Right hindlimb (tissue), 1 donor: ENCODE data around the gene FOXK2.
"Not testable (repeated sequence)": the region's sequence is repeated elsewhere in the genome, so short reads cannot be mapped to it uniquely, and the experiment has no call there.

Experiments
- DNase-seq: peaks from one replicate; pipeline ENCODE4 v3.0.0-alpha.2; 2018

FOXK2 gene

GRCh38 chr17:82534401-82534812 lies 14.9 kb downstream of the FOXK2 start:
- DNase-seq: no peak

GRCh38 chr17:82536512-82537201 lies 17.1 kb downstream of the FOXK2 start:
- peak; percentile 44 for DNase-seq

- not testable (repeated sequence) for DNase-seq
Measured at GRCh38 chr17:82537228-82537627, 17.7 kb downstream of the FOXK2 start.

- not testable (repeated sequence) for DNase-seq
Measured at GRCh38 chr17:82539076-82539475, 19.5 kb downstream of the FOXK2 start.

DNA sequence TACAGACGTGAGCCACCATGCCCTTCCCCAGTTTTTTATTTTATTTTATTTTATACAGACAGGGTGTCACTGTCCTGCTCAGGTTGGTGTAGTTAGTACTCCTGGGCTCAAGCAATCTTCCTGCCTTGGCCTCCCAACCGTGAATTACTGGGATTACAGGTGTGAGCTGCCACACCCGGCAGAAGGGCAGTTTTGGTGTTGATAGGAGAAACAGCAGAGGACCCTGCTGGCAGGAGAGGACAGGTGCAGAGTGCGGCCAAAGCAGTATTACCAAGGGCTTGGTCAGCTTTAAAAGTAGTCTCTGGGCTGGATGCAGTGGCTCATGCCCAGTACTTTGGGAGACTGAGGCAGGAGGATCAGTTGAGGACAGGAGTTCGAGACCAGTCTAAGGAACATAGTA lies 22.9 kb downstream of the FOXK2 start:
- DNase-seq: no peak

DNA sequence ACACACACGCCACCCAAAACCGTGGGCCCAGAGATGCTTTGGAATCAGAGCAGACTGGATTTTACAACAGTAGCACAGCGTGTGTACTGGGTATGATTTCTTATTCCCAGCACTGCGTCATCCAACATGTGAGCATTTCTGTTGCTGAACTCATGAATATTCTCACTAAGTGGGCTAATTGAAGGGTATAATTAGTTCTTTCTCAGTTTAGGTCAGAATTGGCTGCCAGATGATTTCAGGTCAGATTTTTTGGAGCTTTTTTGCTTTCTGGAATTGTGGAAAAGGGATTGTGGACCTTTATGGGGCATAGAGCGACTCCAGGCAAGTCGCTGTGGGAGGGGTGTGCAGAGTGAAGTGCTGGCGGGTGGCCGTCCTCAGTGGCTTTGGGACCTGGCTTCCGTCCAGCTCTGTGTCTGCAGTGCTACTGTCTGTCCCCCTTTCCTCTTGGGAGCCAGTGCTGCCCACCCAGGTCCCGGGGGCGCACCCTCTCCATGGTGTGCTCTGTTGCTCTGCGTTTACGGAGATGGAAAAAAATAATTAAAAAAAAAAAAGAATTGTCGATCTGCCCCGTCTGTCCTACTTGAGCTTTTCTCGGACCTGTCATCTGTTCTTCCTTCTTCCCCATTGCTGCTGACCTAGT lies 25.0 kb downstream of the FOXK2 start:
- no peak for DNase-seq

DNA sequence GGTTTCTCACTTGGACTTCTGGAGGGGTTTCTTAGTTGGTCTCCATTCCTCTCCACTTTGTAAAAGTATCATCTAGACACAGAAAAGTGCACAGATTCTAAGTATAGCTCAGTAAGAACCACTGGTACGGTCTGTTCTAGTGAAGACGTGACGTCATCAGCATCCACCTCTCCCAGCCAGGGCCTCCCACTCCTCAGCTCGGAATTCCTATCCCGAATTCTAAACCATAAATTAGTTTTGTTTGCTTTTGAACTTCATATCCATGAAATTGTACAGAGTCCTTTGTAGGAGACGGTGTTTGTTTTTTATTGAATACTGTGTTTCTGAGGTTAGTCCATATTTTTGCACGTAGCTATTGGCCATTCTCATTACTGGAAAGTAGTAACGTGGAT lies 25.5 kb downstream of the FOXK2 start:
- peak; percentile 45 for DNase-seq

- no peak for DNase-seq
Measured at GRCh38 chr17:82547981-82548380, 28.4 kb downstream of the FOXK2 start.

DNA sequence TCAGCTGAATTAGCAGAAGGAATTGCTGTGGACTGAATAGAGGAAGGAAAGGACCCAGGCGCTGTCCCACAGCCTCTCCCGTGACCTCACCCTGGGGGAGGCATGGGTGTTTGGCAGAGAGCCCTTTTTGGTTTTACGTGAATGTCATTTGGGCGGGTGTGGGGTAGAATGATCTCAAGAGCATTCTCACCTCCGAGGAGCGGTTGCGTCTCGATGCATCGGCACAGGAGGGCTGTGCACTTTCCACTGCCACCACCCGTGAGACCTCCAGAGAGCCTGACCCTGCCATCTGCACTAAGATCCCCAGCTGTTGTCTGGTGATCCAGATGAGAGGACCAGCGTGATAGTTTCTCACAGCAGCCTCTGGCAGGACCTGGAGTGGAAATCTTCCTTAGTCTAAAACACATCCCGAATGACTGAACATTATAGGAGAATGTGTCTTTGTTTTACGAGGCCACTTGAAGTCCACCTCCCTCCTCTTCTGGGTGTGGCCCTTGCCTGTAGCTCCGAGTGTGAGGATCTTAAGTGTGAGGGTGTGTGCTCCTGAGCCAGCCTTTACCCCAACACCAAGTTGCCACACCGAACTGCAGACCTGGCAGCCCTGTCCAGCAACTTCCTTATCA lies 29.3 kb downstream of the FOXK2 start:
- DNase-seq: no peak

DNA sequence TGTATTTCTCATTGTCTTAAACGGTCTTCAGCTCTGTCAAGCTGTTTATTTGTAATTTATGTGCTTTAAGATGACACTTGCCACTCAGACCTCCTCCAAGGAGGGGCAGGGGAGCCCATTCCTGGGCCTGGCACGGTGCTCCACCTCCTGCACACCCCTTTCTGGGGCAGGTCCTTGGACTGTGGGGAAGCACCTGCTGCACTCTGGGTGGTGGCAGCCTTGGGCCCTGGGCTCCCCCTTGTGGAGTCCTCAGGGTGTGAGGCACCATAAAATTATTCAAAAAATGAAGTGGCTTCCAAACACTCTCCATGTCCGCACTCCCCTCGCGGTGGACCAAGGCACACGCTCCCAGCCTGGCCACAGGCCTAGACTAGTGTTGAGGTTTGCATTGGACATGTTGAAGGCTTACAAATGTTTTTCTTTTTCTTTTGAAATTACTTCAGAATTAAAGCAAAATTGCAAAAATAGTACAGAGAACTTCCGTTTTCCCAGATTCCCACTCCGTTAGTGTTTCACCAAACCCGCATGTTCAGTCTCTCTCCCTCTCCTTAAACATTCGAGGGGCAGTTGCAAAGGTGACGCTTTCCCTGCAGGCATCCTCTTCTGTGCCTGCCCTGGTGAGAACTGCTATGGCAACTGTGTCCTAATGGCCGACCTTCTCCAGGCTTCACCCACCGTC lies 32.4 kb downstream of the FOXK2 start:
- DNase-seq: peak; percentile 63

GRCh38 chr17:82552580-82552979 lies 33.0 kb downstream of the FOXK2 start:
- no peak for DNase-seq

DNA sequence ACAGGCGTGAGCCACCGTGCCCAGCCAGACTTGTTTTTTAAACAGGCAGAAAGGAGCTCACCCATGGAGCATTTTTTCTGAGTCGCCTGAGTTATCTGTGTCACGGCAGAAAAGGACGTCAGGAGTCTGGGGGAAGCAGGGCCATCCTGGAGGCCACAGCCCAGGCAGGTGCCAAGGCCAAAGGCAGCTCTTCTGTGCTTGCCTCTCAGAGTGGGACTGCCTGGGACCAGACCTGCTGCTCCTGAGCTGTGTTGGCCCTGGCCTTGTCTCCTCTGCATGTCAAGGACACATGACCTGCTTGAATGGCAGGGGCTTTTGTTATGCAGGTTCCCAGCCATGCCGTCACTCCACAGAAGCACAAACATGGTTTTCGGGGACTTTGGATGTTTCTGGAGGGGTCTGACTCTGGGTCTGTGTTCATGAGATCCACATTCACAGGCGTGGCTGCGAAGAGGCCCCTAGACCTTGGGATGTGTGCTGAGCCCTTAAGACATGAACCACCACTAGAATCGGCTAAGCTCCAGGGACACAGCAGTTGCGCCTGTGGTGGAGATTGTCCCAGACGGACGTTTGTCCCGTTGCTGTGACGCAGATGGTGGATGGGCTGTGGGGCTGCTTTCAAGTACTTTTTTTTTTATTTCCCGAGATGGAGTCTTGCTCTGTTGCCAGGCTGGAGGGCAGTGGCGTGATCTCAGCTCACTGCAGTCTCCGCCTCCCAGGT lies 33.8 kb downstream of the FOXK2 start:
- no peak for DNase-seq

DNA sequence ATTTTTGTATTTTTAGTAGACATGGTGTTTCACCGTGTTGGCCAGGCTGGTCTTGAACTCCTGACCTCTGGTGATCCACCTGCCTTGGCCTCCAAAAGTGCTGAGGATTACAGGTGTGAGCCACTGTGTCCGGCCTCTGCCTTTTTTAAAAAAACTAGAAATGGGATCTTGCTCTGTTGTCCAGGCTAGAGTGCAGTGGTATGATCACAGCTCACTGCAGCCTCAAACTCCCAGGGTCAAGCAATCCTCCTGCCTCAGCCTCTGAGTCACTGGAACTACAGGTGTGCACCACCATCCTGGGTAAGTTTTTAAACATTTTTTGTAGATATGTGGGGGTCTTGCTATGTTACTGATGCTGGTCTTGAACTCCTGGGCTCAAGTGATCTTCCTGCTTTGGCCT lies 38.0 kb downstream of the FOXK2 start:
- not testable (repeated sequence) for DNase-seq

GRCh38 chr17:82559566-82560251 lies 40.2 kb downstream of the FOXK2 start:
- no peak for DNase-seq

DNA sequence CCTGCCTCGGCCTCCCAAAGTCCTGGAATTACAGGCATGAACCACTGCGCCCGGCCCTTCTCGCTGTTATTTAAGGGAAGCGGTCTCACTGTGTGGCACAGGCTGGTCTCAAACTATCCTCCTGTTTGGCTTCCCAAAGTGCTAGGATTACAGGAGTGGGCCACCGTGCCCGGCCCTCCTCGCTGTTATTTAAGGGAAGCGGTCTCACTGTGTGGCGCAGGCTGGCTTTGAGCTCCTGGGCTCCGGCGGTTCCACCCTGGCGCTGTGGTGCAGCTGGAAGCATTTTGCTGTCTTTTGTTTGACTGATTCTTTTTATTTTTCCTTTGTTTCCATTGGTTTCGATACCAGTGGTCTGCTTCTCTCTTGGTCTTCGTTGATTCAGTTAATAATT lies 40.7 kb downstream of the FOXK2 start:
- no peak for DNase-seq

GRCh38 chr17:82560802-82561428 lies 41.4 kb downstream of the FOXK2 start:
- DNase-seq: no peak

GRCh38 chr17:82561429-82562035 lies 42.0 kb downstream of the FOXK2 start:
- no peak for DNase-seq

- not testable (repeated sequence) for DNase-seq
Measured at GRCh38 chr17:82562718-82563220, 43.2 kb downstream of the FOXK2 start.

DNA sequence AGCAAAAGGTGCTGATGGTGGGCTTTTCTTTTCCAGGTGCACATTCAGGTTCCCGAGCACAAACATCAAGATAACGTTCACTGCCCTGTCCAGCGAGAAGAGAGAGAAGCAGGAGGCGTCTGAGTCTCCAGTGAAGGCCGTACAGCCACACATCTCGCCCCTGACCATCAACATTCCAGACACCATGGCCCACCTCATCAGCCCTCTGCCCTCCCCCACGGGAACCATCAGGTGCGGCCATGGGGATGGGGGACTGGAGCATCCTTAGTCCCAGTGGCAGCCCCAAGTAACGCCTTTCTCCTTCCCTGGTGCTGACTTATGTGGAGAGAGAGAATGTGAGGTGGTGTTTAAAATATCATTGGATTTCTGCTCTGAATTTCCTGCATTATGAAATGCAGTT lies 43.8 kb downstream of the FOXK2 start:
- no peak for DNase-seq

GRCh38 chr17:82563745-82564144 lies 44.2 kb downstream of the FOXK2 start:
- not testable (repeated sequence) for DNase-seq

DNA sequence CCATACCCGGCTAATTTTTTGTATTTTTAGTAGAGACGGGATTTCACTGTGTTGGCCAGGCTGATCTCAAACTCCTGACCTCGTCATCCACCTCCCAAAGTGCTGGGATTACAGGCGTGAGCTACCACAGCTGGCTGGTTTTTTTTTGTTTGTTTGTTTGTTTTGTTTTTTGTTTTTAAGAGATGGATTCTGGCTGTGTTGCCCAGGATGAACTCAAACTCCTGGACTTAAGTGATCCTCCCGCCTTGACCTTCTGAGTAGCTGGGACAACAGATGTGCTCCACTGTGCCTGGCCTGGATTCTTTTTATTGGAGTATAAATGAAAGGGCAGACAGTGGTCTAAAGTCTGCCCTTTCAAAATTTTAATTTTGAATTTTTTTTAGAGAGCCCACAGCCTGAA lies 44.7 kb downstream of the FOXK2 start:
- DNase-seq: no peak
